Inferior parietal cortex (tissue), 1 donor: ENCODE results near the gene BMP2K.
"Not testable (repeated sequence)": the region's sequence is repeated elsewhere in the genome, so short reads cannot be mapped to it uniquely, and the experiment has no call there.

Experiments used
- DNase-seq: peaks from one replicate; pipeline ENCODE4 v3.0.0-alpha.2; 2016; ENCODE audit errors: extremely low spot score

BMP2K gene

GRCh38 chr4:78788007-78788889 is 12.1 kb downstream of the BMP2K start:
- DNase-seq = no peak

GRCh38 chr4:78795594-78796416 is 19.7 kb downstream of the BMP2K start:
- not testable (repeated sequence) for DNase-seq

GRCh38 chr4:78796526-78796925 is 20.4 kb downstream of the BMP2K start:
- no peak for DNase-seq

GRCh38 chr4:78797777-78798284 is 21.7 kb downstream of the BMP2K start:
- DNase-seq = no peak

- no peak for DNase-seq
Measured at GRCh38 chr4:78799551-78800495, 23.7 kb downstream of the BMP2K start.

GRCh38 chr4:78800965-78801364 is 24.8 kb downstream of the BMP2K start:
- no peak for DNase-seq

- no peak for DNase-seq
Measured at GRCh38 chr4:78803983-78804382, 27.8 kb downstream of the BMP2K start.

GRCh38 chr4:78806943-78807460 is 30.9 kb downstream of the BMP2K start:
- DNase-seq = no peak

- no peak for DNase-seq
Measured at GRCh38 chr4:78809295-78809694, 33.1 kb downstream of the BMP2K start.

- no peak for DNase-seq
Measured at GRCh38 chr4:78809928-78810835, 34.0 kb downstream of the BMP2K start.

GRCh38 chr4:78811034-78811433 is 34.9 kb downstream of the BMP2K start:
- no peak for DNase-seq

- no peak for DNase-seq
Measured at GRCh38 chr4:78818530-78819079, 42.5 kb downstream of the BMP2K start.

- DNase-seq = no peak
Measured at GRCh38 chr4:78824001-78824400, 47.9 kb downstream of the BMP2K start.

GRCh38 chr4:78827191-78827590 is 51.0 kb downstream of the BMP2K start:
- no peak for DNase-seq

- no peak for DNase-seq
Measured at GRCh38 chr4:78829296-78829695, 53.1 kb downstream of the BMP2K start.

- not testable (repeated sequence) for DNase-seq
Measured at GRCh38 chr4:78839676-78840075, 63.5 kb downstream of the BMP2K start.

- not testable (repeated sequence) for DNase-seq
Measured at GRCh38 chr4:78840286-78840685, 64.1 kb downstream of the BMP2K start.

GRCh38 chr4:78845472-78845871 is 69.3 kb downstream of the BMP2K start:
- no peak for DNase-seq

GRCh38 chr4:78846258-78846657 is 70.1 kb downstream of the BMP2K start:
- no peak for DNase-seq

- DNase-seq = no peak
Measured at GRCh38 chr4:78862314-78862737, 86.2 kb downstream of the BMP2K start.
